KMS-11 (cell line): ENCODE results near the gene SPACA6.

Experiments
- H2AFZ ChIP-seq: fragments of 200-600 bp; sonication (generic); 2 replicates; pipeline ENCODE4 v1.6.1; 2016; ENCODE audit warnings: antibody characterized with exemption, mixed run types, low read depth
- H3K27ac ChIP-seq: fragments of 200-600 bp; sonication (generic); 2 replicates; pipeline ENCODE4 v1.6.1; 2016; ENCODE audit warnings: mild to moderate bottlenecking, mixed run types
- H3K27me3 ChIP-seq: fragments of 200-600 bp; sonication (generic); 2 replicates; pipeline ENCODE4 v1.6.1; 2017; ENCODE audit warnings: mild to moderate bottlenecking, low read depth, mixed run types, moderate library complexity; ENCODE audit not compliant: insufficient read depth
- H3K36me3 ChIP-seq: fragments of 200-600 bp; sonication (generic); 2 replicates; pipeline ENCODE4 v1.6.1; 2017; ENCODE audit warnings: mild to moderate bottlenecking, mixed run types; ENCODE audit not compliant: insufficient read depth
- H3K4me1 ChIP-seq: fragments of 200-600 bp; sonication (generic); 2 replicates; pipeline ENCODE4 v1.6.1; 2016; ENCODE audit warnings: mild to moderate bottlenecking, low read depth, mixed run types; ENCODE audit not compliant: poor library complexity, severe bottlenecking
- H3K4me2 ChIP-seq: fragments of 200-600 bp; sonication (generic); 2 replicates; pipeline ENCODE4 v1.7.0; 2016; ENCODE audit warnings: mild to moderate bottlenecking, mixed run types
- H3K4me3 ChIP-seq: fragments of 200-600 bp; sonication (generic); IDR thresholded peaks from 2 replicates; pipeline ENCODE4 v1.6.1; 2017; ENCODE audit warnings: low read depth, low read length, mixed read lengths; ENCODE audit not compliant: insufficient read depth
- H3K79me2 ChIP-seq: fragments of 200-600 bp; sonication (generic); 2 replicates; pipeline ENCODE4 v1.6.1; 2016; ENCODE audit warnings: low read depth, mixed run types; ENCODE audit not compliant: insufficient read depth
- H3K9ac ChIP-seq: fragments of 200-600 bp; sonication (generic); 2 replicates; pipeline ENCODE4 v1.6.1; 2016; ENCODE audit warnings: mild to moderate bottlenecking, mixed run types
- H4K20me1 ChIP-seq: fragments of 200-600 bp; sonication (generic); 2 replicates; pipeline ENCODE4 v1.6.1; 2016; ENCODE audit warnings: mild to moderate bottlenecking, mixed run types; ENCODE audit not compliant: insufficient read depth
- CTCF ChIP-seq: fragments of 200-600 bp; sonication (generic); conservative IDR thresholded peaks from 2 replicates; pipeline ENCODE4 v1.6.1; 2017; ENCODE audit warnings: low read depth, mild to moderate bottlenecking, antibody characterized with exemption, low read length, moderate library complexity, mixed read lengths

The SPACA6 gene

GRCh38 chr19:51716925-51717324 is 23.8 kb downstream of the SPACA6 start:
- H3K27me3 ChIP-seq: no peaks in the 10 kb centered on the region
- no peak overlapping the region for H3K9ac ChIP-seq
- H2AFZ ChIP-seq: no peak overlapping the region
- H3K36me3 ChIP-seq: no peaks in the 10 kb centered on the region
- no peak overlapping the region for H3K4me2 ChIP-seq
- H3K27ac ChIP-seq: no peak overlapping the region
- no peaks in the 10 kb centered on the region for H3K79me2 ChIP-seq
- no peak overlapping the region for H3K4me3 ChIP-seq
- H4K20me1 ChIP-seq: no peaks in the 10 kb centered on the region
- TF ChIP-seq CTCF: no peak
- H3K4me1 ChIP-seq: no peaks in the 10 kb centered on the region

GRCh38 chr19:51719251-51719988 is 26.3 kb downstream of the SPACA6 start:
- H3K4me2 ChIP-seq: no peak overlapping the region
- H2AFZ ChIP-seq: no peak overlapping the region
- TF ChIP-seq CTCF: no peak
- no peak overlapping the region for H3K27ac ChIP-seq
- H3K36me3 ChIP-seq: no peaks in the 10 kb centered on the region
- H3K4me1 ChIP-seq: no peaks in the 10 kb centered on the region
- no peaks in the 10 kb centered on the region for H4K20me1 ChIP-seq
- H3K4me3 ChIP-seq: no peak overlapping the region
- H3K9ac ChIP-seq: no peak overlapping the region
- no peaks in the 10 kb centered on the region for H3K27me3 ChIP-seq
- H3K79me2 ChIP-seq: no peaks in the 10 kb centered on the region

GRCh38 chr19:51721905-51722304 is 28.8 kb downstream of the SPACA6 start:
- Histone ChIP-seq H3K4me2 (no peak overlapping the region), H3K4me3 (no peak overlapping the region), H3K4me1 (no peaks in the 10 kb centered on the region), H3K79me2 (no peaks in the 10 kb centered on the region), H2AFZ (no peak overlapping the region), H3K27me3 (no peaks in the 10 kb centered on the region), H3K36me3 (no peaks in the 10 kb centered on the region), H3K27ac (no peak overlapping the region), H4K20me1 (no peaks in the 10 kb centered on the region), H3K9ac (no peak overlapping the region)
- TF ChIP-seq CTCF: no peak

- Histone ChIP-seq H3K4me1 (no peaks in the 10 kb centered on the region), H3K9ac (no peak overlapping the region), H3K4me3 (no peak overlapping the region), H2AFZ (no peak overlapping the region), H3K27ac (no peak overlapping the region), H4K20me1 (no peaks in the 10 kb centered on the region), H3K79me2 (no peaks in the 10 kb centered on the region), H3K36me3 (no peaks in the 10 kb centered on the region), H3K27me3 (no peaks in the 10 kb centered on the region), H3K4me2 (no peak overlapping the region)
- no peak for TF ChIP-seq CTCF
These were observed 29.4 kb downstream of the SPACA6 start for GRCh38 chr19:51722492-51722891.
